HG02588 (cell line): ENCODE measurements around the gene STRADA.

Source experiments
- ATAC-seq: cut with Tn5 transposase; IDR thresholded peaks from one replicate; pipeline ENCODE4 v1.9.1; 2021; ENCODE audit warnings: mild to moderate bottlenecking, moderate library complexity; ENCODE audit not compliant: unreplicated experiment

STRADA gene

DNA sequence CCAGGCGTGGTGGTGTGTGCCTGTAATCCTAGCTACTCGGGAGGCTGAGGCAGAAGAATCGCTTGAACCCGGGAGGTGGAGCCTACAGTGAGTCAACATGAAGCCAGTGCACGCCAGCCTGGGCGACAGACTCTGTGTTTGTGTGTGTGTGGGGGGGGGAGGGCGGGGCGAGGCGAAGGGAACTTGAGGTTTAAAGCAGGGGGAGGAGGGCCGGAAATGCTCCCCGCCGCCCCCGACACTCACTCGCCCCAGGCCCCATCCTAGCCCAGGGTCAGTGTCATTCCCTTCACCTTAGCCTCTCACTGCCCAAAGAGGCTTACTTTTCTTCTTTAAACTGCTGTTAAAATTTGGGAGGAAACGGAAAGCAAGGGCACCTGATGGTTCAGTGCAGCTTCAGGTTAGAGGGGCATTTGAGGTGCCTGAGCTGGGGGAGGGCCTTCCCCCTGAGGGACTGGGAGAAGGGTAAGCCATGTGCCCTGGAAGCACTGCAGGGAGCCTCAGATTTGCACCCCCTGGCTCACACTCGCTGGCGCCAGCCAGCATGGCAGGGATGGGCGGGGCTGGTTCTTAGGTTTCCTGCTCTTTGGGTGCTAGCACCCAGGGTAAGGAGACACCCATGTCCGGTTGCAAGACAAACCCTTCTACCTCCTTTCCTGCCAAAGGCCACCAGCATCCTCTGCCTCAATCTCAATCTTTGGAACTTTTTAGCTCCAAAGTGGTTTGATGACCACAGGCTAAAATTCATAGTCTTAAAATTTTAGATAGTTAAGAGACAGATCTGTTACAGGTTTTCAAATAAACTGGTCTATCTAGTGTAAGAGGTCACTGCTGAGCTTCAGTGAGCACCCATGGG lies 39.5 kb downstream of the STRADA start:
- no peak for ATAC-seq

- no peak for ATAC-seq
Observed at GRCh38 chr17:63701456-63701820, 40.2 kb downstream of the STRADA start.

DNA sequence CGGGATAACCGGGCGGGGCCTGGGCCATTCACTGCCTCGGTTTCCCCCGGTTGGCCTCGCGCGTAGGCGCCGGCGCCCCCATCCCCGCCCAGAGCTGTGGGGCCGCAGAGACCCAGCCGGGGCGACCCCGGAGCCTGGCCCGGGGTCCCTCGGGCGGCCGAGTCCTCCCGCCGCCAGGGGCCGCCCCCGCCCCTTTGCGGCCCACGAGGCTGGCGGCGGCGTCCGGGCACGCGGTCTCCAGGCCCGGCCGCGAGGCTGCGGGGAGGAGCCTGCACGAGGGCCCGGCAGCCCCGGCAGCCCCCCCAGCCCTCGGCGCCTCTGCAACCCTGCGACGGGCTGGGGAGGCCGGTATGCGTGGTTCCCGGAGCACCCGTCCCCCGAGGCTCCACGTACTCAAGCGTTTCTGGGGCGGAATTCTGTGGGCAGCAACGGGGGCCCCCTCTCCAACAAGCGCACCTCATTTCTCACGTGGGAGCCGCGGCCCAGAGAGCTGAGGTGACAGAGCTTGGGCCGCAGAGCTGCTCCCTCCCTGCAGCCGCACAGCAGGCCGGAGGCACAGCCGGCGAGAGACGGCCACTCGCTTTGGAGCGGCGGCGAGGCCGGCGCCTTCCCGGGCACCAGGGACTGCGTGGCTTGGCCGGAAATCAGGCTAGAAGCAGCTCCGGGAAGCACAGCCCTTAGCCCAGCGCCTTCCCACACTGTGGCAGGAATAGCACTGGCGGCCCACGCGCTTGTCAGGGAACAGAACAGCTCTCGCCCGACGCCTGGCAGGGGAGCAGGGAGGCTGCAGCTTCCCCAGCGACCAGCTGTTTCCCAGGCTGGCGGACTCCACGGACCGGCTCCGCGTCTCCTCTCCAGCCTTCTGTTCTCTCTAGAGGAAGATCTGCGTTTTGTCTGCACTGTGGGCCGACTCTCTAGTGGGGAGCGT lies 40.8 kb downstream of the STRADA start:
- no peak for ATAC-seq

DNA sequence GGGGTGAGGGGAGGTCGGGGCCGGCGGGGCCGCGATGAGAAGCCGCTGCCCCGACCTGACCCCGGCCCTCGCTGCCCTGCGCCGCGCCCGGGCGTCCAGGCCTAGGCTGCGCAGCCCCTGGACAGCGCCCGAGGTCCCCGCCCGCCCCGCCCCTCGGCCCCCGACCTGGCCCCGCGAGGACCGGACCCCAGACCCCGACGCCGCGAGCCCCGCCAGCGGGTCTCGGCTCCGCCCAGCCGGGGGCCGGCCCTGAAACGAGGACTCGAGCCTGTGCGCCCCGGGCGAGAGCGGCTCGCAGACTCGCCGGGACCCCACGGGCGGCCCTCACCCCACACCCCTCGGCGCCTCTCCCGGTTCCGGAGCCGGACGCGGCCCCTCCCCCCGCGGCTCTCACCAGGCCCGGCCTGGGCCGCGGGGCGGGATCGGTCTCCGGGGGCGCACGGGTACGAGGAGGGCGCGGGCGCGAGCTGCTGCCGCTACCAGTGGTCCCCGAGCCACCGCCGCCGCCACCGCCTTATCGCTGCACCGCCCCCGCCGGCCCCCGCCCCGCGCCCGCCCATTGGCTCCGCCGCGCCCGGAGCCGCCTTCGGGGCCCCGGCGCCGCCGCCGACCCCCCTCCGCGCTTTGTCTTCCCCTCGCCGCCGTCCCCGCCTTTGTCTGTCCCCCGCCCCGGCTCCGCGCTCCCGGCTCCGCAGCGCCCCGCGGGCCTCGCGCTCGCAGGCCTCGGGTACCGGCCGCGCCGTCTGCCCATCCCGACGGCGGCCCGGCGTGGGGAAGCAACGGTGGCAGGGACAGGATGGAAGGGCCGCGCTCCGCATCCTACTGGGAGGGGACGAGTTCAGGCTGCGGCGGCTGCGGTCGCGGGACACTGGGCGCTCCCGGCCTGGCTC lies 41.7 kb downstream of the STRADA start, which contains the start of gene LIMD2:
LIMD2 (minus strand) TSS at position 488 of the 890 bp plus-strand sequence. CDS start 827 bp downstream, outside the sequence.
- ATAC-seq: peak; percentile 12

- ATAC-seq: peak; percentile 17
Observed at GRCh38 chr17:63698886-63699637, 42.5 kb downstream of the STRADA start.

DNA sequence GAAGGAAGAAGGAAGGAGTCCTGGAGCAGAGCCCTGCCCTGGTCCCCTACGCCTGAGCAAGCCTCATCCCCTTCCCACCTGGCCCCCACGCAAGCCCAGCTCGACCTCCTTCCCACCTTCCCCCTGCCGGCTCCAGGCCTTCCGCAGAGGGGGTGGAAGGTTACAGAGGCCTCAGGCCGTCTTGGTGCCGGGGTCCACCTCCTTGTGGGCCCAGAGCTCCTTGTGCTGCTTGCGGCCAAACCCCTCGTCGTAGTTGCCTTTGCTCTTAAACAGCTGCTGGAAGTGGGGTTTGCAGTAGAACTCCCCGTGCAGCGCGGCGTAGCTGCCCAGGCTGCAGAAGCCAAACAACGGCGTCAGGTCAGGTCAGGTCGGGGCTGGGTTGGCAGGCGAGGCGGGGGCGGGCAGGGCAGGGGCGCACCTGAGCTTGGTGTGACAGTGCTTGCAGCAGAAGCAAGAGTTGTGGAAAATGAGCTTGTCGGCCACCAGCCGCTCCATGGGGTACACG lies 43.2 kb downstream of the STRADA start:
- ATAC-seq: no peak

DNA sequence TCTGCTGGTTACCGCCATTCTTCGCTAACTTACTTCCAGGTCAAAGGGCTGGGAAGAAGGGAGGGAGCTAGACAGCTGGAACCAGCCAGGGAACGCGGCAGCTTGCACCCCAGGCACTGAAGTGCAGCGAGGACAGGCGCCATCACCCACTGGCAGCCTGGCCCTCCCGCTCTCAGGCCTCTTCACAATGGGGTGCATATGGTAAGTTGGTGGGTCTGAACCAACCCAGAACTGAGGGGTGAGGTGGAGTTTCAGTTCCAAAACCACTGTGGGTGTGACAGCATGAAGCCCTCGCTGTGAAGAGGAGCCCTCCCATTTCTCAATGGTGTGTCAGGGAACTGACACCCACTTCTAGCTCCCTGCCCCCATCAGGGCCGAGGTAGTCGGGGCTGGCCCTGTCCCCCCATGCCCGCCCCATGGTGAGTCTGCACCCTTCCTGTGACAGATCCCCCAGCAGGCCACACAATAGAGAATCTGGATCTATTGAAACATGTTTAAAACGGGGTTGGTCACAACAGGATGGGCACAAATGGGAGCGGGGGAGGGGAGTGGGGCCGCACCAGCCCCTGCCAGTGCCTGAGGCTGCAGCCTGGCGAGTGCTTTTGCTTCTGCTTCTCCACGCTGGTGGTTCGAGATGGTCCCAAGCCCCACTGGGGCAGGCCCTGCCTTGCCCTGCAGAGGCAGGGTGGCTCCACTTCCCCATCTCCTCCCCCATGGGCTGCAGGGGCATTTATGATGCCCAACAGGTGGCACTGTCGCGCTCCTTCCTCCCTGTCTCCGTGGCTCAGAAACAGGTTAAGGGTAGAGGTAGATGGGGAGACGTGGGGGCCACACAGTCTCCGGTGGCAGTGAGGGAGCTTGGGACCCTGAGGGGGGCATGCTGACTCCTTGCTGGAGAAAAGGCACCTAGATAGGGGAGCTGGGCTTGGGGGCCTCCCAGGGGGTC lies 44.0 kb downstream of the STRADA start:
- ATAC-seq: peak; percentile 17

DNA sequence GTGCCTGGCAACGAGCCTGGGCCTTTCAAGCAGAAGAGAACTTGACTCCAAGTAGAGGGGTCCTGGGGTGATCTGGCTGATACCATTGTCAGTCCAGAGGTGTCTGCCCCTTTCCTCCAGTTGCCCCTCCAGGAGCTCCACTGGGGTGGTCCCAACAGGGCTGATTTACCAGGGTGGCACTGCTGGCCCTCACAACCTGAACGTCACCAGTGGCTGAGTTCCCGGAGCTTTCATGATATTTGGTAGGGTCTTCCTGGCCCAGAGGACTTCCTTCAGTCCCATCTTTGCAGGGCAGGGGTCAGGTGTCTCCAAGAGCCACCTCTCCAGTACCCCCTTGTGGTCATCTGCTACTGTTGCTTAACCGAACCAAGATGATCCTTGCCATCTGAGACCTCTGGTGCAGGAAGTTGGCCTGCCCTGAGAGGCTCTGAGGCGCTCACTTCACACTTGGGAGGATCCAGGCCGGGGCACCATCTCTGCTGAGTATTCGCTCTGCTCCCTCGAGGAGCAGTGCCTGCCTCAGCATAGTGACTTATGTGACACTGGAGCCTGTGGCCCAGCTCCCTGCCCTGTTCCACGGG lies 45.1 kb downstream of the STRADA start:
- no peak for ATAC-seq

- ATAC-seq: no peak
Observed at GRCh38 chr17:63695889-63696288, 45.7 kb downstream of the STRADA start.

- ATAC-seq: no peak
Observed at GRCh38 chr17:63694950-63695773, 46.4 kb downstream of the STRADA start.

DNA sequence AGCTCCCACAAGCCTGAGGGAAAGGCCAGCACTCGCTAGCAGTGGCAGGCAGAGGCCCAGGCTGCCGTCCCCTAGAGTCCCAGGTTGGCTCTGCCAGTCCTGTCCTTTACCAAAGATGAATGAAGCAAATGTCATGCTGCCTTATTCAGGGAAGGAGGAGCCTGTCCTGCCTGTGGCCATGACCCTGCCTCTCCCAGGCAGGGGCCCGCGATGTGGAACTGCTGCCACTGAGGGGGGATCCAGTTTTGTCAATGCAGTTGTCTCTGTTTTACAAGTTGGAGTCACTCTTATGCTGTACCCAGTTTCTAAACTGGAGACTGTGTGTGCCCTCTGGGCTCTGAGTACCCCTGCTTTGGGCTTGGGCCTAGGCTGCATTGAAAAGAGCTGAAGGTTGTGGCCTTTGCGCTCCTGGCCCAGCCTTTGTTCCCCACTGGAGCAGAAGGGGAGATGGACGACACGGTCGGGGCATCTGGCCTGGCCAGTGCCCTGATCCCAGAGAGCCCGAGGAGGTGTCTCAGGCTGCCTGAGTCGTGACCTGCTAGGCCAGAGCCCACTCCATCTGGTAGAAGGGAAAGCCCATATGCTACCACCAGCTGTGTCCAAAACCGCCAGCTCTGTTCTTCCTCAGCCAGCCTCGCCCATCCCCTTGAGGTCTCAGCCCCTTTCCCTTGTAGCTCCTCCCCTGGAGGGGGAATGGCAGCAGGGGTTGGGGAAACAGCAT lies 47.2 kb downstream of the STRADA start:
- no peak for ATAC-seq

DNA sequence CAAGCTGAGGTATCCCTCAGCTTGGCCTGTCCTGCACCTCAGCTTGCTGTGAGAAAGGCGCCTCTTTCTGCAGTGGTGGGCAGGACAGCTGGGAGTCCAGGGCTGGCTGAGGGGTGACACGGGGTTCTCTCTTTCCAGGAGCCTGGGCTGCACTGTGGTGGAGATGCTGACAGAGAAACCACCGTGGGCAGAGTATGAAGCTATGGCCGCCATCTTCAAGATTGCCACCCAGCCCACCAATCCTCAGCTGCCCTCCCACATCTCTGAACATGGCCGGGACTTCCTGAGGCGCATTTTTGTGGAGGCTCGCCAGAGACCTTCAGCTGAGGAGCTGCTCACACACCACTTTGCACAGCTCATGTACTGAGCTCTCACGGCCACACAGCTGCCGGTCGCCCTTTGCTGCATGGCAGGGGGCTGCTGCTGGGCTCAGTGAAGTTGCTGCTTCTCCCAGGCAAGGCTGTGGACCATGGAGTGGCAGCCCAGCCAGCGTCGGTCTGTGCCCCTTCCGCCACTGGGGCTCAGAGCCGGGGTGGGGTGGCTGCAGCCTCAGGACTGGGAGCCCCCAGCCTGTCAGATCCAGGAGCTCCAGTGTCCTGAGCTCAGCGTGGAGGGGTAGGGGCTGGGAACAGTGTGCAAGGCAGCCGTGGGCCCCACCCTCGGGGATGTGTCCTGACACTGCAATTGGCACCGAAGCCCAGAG lies 48.0 kb downstream of the STRADA start:
- no peak for ATAC-seq

GRCh38 chr17:63692195-63692816 lies 49.3 kb downstream of the STRADA start:
- no peak for ATAC-seq

GRCh38 chr17:63689479-63689878 lies 52.1 kb downstream of the STRADA start:
- ATAC-seq: no peak

- no peak for ATAC-seq
Observed at GRCh38 chr17:63688396-63689020, 53.1 kb downstream of the STRADA start.
